GM21423 (cell line): ENCODE data around the gene PPRC1.

Experiments used
- ATAC-seq: cut with Tn5 transposase; IDR thresholded peaks from one replicate; pipeline ENCODE4 v1.9.1; 2021; ENCODE audit warnings: mild to moderate bottlenecking, moderate library complexity; ENCODE audit not compliant: unreplicated experiment

Gene PPRC1

GRCh38 chr10:102141583-102142107 lies 8.8 kb downstream of the PPRC1 start:
- ATAC-seq: no peak

DNA sequence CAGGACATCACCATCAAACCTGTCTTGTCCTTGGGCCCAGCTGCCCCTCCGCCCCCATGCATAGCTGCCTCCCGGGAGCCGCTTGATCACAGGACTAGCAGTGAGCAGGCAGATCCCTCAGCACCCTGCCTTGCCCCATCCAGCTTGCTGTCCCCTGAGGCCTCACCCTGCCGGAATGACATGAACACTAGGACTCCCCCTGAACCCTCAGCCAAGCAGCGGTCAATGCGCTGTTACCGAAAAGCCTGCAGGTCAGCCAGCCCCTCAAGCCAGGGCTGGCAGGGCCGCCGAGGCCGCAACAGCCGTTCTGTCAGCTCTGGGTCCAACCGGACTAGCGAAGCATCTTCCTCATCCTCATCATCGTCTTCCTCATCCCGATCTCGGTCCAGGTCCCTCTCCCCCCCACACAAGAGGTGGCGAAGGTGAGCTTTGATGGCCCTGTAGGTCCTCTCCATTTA lies 14.2 kb downstream of the PPRC1 start:
- no peak for ATAC-seq

GRCh38 chr10:102147561-102147960 lies 14.7 kb downstream of the PPRC1 start:
- ATAC-seq: no peak

- no peak for ATAC-seq
These were observed 15.4 kb downstream of the PPRC1 start for GRCh38 chr10:102148275-102148674.

- no peak for ATAC-seq
These were observed 18.3 kb downstream of the PPRC1 start for GRCh38 chr10:102150970-102151773.

DNA sequence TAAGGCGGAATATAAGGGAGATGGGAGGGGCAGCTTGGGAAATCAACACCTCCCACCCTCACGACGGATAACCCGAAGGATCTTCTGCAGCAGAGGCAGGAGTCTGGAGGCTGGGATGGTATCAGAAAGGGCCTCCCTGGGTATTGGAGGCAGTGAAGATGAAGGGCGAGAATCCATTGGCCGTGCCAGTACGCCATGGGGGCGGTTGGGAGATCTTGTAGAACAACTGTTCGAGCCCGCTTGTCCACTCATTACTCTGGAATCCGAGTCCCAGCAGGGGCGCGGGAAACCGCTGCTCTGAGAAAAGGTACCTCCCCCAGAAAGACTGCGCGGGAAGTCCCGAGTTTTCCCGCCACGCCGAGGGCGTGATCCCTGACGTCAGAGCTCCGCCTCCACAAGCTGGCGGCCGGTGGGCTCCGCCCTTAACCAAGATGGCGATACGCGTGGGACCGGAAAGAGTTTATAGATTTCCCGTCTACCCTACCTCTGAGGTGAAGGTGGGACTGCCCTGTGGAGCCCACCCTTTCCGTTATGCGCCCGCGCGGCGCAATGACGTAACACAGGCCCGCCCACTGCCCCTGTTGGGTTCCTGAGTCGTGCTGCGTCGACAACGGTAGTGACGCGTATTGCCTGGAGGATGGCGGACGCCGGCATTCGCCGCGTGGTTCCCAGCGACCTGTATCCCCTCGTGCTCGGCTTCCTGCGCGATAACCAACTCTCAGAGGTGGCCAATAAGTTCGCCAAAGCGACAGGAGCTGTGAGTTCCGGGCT lies 19.1 kb downstream of the PPRC1 start, which contains the start of gene NOLC1:
Gene NOLC1 (plus strand): TSS at position 616 of the 771 bp plus-strand sequence. CDS start 22 bp downstream, at position 638.
- peak; percentile 93 for ATAC-seq

DNA sequence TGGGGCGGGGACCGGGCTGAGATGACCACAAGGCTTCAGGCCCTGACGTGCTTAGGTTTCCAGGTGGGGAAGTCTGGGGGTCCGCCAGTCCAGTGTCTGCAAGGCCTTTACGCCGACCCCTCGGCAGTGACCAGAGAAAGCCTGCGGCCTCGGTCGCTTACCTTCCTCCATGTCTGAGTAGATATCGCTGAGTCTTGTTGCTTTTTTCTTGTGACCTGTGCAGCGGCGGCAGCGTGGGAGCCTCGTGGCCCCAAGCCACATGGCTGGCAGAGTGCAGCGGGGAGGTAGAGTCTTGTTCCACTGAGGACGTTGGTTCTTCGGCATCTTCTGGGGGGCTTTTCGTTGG lies 19.7 kb downstream of the PPRC1 start:
- peak; percentile 14 for ATAC-seq

- ATAC-seq: no peak
These were observed 20.3 kb downstream of the PPRC1 start for GRCh38 chr10:102153093-102153620.

- no peak for ATAC-seq
These were observed 21.8 kb downstream of the PPRC1 start for GRCh38 chr10:102154466-102155116.

GRCh38 chr10:102157224-102157623 lies 24.4 kb downstream of the PPRC1 start:
- no peak for ATAC-seq

- ATAC-seq: no peak
These were observed 26.3 kb downstream of the PPRC1 start for GRCh38 chr10:102159051-102159597.

GRCh38 chr10:102159831-102160230 lies 27.0 kb downstream of the PPRC1 start:
- no peak for ATAC-seq

- ATAC-seq: no peak
These were observed 30.6 kb downstream of the PPRC1 start for GRCh38 chr10:102163342-102163989.

DNA sequence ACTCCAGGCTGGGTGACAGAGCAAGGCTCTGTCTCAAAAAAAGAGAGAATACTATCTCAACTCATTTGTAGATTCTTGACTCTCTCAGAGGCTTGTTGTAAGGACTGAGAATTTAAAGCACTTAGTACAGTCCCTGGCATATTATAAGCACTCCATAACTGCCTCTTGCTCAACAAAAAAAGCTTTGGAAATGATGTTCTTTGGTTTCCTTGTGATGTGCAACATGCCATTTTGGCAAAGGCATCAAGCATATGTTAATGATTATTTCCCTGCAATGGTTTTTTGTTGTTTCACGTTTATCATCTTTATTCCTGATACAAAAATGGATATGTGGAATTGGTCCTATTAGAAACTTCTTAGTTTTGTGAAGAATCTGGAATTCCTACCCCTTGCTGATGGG lies 35.0 kb downstream of the PPRC1 start:
- ATAC-seq: no peak

DNA sequence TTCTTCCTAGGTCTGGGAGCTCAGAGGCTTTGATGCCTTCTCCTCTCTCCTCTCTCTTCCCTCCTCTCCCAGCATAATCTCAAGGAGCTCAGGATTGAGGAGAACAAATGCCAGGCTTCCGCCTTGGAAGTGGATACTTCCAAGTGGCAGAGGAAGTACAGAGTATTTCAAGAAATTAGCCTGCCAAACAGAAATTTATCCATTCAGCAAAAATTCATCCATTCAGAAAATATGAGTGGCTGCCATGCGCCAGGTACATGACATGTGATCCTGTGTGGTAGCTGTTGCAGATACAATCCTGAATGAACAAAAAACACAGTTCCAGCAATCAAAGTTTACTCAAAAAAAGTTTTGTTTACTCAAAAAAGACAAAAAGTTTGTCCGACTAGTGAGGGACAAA lies 37.8 kb downstream of the PPRC1 start:
- no peak for ATAC-seq

GRCh38 chr10:102172288-102172687 lies 39.4 kb downstream of the PPRC1 start:
- no peak for ATAC-seq

DNA sequence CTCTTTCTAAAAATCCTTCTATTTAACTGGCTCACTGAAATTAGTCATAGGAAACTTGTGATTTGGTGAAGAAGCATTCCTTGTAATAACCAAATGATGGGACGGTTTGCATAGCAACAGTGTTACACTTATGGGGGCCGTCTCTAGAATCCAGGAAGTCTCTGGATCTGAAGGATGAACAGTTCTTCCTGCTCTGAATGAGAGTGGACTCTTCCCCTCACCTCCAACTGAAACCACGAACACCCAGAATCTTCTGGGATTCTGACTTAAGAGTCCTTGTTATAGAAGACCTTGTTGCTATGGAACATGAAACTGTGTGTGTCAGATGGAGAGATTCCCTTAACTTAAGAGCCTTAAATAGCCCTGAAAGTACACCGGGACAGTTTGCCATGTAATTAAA lies 42.6 kb downstream of the PPRC1 start:
- ATAC-seq: no peak

- ATAC-seq: no peak
These were observed 51.8 kb downstream of the PPRC1 start for GRCh38 chr10:102184606-102185005.

DNA sequence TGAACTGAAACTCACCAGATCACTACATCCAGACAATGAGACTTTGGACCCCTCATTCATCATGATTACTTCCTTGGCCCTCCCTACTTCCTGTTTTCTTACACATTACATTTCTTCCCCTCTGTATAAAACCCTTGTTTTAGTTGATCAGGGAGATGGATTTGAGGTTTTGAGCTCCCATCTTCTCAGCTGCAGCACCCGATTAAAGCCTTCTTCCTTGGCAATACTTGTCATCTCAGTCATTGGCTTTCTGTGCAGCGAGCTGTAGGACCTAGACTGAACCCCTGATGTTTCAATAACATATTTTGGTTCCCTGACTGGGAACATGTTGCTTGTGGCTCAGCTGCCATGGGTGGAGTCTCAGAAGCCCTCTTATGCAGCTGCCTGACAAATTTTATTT lies 52.4 kb downstream of the PPRC1 start:
- no peak for ATAC-seq

- ATAC-seq: no peak
These were observed 53.1 kb downstream of the PPRC1 start for GRCh38 chr10:102185811-102186527.
